Gastroesophageal sphincter (tissue), 3 donors: ENCODE data around the gene FLYWCH1.

Experiments
- CTCF ChIP-seq, 4 experiments: fragments of 200-600 bp in 2 of 4; fragments of 450-650 bp in 2 of 4; sonication (generic) in 1 of 4; IDR thresholded peaks; one replicate each; pipeline ENCODE4 v1.5.1; 2017 to 2019; ENCODE audit warnings: antibody characterized with exemption in 4 of 4, mild to moderate bottlenecking in 2 of 4, moderate library complexity in 2 of 4
- EP300 ChIP-seq: sonication (generic); formaldehyde crosslinking; IDR thresholded peaks from one replicate; pipeline ENCODE4 v1.6.1; 2017; ENCODE audit warnings: antibody characterized with exemption, mild to moderate bottlenecking
- POLR2A ChIP-seq, 2 donors: fragments of 450-650 bp; IDR thresholded peaks; one replicate each; pipeline ENCODE4 v1.6.1; 2017; ENCODE audit warnings: antibody characterized with exemption in 2 of 2, mild to moderate bottlenecking in 2 of 2, moderate library complexity in 1 of 2
- POLR2AphosphoS5 ChIP-seq: sonication (generic); formaldehyde crosslinking; IDR thresholded peaks from one replicate; pipeline ENCODE4 v1.6.1; 2017; ENCODE audit warnings: antibody characterized with exemption

- TF ChIP-seq POLR2AphosphoS5: no peak
- TF ChIP-seq POLR2A (IDR thresholded peaks at IDR 0.05): no peak
- no peak for TF ChIP-seq CTCF (IDR thresholded peaks at IDR 0.05)
- TF ChIP-seq EP300: no peak
Measured at GRCh38 chr16:2884041-2884451, 27.7 kb upstream of the FLYWCH1 start.
